GOT3 (cell line): ENCODE measurements around the gene TRIO.
"Not testable (repeated sequence)": the region's sequence is repeated elsewhere in the genome, so short reads cannot be mapped to it uniquely, and the experiment has no call there.

ENCODE experiments used
- DNase-seq: peaks from one replicate; lab custom pipeline; 2025; ENCODE audit warnings: mixed read lengths; lab: John Stamatoyannopoulos, UW

The TRIO gene

DNA sequence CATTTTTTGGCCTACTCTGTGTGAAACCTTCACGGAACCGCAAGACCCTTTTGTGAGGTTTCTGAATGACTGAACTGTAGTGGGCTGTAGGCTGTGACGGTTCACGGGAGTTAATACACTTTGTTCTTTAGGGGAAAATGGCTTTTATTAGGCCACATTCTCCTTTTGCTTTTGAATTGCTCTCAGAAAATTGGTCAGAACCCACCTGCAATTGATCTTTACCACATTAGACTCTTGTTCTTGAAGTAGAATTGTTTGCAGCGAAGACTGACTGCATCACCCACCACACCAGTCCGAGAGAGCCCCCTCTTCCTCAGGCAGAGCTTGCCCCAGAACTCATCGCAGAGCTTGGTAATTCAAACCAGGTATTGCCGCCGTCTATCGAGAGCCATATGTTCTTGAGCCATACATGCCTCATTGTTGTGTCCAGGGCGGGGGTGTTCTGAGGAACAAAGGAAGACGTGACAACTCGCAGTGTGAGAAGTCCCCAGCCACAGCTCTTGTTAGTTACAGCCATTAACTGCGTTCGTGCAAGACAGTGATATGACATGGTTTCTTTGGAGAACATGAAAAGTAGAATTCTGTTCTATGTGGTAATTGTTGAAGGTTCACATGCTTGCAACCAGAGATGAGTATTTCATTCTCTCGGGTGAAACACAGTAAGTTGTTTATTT lies 272.0 kb downstream of the TRIO start:
- no peak for DNase-seq

DNA sequence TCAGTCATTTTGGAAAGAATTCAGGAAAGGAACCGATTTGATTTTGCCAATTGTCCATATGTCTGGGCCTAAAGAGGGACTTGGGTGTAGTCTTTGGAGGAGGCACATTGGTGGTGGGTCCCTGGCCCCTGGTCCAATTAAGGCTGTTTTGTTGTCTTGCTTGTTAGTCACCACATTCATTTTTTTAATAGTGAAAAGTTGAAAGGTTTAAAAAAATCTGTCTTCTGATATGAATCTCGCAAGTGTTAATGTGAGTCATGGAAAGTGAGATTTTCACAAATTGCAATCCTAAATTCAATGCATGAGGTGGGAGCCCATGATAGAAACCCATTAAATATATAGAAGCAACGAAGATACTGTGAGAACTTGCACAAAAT lies 272.5 kb downstream of the TRIO start:
- DNase-seq, result no peak

DNA sequence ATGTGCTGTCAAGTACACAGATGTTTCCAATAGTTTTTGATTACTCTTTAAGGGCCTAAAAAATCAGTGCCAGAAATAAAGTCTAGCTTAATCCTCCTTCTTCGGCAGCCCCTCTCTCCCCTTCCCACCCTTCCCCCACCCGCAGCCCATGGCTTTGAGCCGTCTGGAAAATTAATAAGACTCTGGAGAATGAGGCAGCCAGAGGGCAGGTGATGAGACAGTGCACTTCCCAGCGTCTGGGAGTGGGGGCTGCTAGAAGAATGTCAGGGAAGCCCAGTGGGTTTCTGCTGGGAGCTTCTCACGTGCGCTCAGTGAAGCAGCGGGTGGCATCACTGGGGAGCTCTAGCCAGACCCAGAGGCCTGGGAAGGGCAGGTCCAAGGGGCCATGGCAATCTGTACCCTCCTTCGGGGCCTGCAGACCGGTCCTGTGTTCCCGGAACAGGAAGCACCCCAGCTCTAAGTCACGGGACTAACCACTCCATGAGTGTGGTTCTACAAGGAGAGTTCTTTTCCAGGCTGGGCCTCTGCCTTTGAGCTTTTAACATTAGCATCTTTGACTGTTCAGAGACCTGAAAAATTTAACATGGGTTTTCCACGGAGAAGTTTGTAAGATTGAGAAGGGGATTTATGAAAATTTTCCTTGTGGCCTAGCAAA lies 273.6 kb downstream of the TRIO start:
- no peak for DNase-seq

DNA sequence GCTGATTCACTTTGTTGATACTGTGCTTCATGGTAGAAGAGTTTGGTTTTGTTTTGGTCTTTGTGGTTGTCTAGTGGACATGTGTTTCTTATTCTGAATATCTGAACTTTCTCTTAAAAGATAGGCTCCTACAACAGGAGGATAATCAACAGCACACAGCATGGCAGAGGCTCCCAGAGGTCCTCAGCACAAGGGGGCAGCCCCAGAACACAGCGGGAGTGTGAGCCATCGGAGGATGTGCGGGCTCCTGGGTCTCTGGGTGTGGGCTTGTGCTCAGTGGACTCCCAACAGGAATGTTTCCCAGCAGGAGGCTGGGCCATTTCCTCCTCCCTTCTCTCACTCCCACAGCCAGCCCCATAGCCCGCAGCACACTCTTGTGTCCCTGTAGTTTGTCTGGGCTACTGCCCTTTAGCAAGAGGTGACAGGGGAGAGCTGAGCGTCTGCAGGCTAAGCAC lies 274.2 kb downstream of the TRIO start:
- DNase-seq, result no peak

DNA sequence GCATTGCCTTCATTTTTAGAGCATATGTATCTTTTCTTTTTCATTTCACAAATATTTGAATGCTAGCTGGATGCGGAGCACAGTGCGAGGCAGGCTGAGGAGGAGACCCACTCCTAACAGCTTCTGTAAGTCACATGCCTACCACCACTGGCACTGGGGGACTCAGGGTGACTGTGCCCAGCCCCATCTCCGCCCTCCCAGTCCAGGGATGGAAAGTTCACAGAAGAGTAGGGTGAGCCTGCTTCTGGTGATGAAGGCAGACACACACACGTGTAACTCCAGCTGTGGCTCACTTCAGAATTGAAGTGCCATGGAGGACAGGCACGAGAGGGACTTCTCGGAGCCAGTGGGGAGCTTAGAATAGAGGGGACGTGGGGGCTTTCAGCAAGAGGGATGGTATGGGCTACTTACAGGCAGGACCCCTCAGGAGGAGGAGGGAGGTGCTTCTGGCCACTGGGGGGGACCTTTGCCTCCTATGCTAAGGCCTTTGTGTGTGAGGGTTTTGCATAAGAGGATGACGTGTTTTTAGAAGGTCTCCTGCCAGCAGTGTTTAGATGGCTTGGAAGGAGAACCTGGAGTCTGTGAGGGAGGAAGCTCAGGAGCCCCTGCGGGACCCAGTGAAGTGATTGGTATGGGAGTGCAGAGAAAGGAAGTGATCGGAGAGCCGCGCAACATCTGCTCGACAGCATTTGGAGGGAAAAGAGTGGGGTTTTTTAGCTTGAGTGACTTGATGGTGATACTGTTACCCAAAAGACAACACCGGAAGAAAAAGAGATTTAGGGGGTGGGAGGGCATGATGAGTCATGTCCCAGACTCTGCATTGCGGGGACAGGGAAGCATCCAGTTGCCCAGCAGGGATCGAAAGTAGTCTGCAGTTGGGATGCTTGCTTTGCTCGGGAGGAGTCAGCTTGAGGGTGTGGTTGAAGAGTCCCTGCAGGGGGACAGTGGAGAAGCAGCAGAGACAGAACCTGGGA lies 274.9 kb downstream of the TRIO start:
- no peak for DNase-seq

DNA sequence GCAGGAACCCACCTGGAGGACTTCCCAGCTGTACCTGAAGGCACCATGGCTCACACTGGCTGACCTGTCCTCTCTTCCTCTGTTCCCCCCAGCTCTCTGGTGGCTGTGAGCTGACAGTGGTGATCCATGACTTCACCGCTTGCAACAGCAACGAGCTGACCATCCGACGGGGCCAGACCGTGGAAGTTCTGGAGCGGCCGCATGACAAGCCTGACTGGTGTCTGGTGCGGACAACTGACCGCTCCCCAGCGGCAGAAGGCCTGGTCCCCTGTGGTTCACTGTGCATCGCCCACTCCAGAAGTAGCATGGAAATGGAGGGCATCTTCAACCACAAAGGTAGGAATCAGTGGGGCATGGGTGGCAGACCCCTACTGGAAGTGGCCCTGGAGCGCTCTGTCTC lies 276.5 kb downstream of the TRIO start:
- no peak for DNase-seq

DNA sequence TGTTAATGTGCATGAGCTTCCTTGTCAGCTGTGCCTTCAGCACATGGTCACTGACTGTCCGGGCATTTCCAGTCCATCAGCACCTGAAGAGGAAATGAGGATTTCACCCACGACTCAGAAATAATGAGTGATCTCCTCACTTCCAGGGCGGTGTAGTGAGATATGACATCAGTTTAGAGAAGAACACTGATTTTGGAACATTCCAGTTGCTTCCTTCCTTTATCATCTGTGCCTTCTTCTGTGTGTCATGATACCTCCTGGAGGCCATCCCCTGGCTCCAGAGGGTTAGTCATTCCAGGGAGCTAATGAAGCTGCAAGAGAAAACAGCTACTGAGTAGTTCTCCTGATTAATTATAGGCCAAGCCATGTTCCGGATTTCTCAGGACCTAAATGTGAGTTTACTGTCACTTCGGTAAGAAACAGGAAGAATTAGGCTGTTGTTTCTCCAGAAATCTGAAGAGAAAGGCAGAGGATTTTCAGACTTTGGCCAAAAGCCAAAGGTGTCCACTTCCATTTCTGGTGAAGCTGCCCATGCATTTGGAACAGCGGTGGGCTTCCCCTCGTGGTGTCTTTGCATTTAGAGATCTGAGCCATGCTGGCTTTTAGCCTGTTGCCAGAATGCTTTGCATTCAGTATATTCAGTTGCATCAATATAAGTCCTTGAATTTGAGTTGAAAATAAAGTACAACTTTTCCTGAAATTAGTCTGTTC lies 277.1 kb downstream of the TRIO start:
- no peak for DNase-seq

DNA sequence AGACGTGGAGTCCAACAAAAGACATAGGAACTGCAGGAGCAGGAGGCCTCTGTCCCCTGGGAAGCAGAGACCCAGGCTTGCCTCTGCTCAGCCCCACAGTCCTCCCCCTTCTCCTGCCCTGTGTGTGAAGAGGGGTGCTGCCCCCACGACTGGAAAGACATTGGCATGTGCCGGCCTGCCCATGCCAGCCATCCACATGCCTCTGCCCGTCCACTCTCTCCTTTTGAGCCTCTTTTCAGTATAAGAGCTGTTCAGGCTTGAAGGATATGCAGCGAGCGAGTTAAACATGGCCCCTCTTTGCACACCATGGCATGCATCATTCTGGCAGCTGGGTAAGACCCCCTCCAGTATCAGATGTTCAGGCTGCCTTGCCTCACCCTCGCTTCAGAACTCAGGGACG lies 278.7 kb downstream of the TRIO start:
- no peak for DNase-seq

DNA sequence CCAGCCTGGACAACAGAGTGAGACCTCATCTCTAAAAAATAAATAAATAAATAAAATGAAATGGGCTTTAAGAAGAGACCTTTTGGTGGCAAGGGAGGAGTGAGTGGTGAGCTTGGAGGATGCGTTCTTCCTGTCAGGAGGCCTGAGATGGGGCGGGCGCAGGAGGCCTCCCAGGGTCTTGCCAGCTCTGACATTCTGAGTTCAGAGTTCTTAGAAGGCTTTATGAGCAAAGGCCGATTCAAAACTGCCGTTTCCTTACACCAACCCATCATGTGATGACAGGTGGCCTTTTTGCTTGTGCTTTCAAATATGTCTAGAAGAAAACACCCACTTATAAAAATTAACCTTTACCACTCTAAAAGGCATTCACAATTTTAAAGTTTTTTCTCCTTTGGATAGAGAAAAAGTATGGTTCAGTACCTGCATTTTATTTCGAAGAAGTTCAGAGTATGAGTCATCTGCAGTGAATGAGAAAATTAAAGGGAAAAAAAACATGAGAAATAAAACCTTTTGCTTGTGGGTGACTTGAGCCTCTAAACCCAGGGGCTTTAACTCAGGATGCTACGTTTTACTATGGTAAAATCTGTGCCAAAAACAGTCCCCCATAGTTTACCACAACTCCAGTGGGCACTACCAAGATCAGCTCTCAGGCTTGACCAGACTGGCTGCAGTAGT lies 281.0 kb downstream of the TRIO start:
- no peak for DNase-seq

DNA sequence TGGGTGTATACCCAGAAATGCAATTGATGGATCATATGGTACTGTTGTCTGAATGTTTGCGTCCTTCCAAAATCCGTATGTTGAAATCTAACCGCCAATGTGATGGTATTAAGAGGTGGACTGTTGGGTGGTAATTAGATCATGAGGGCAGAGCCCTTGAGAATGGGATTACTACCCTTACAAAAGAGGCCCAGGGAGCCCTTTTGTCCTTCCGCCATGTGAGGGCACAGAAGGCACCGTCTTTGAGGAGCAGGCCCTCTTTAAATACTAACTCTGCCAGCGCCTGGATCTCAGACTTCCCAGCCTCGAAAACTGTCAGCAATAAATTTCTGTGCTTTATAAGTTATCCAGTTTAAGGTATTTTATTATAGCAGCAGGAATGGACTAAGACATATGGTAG lies 282.4 kb downstream of the TRIO start:
- no peak for DNase-seq

DNA sequence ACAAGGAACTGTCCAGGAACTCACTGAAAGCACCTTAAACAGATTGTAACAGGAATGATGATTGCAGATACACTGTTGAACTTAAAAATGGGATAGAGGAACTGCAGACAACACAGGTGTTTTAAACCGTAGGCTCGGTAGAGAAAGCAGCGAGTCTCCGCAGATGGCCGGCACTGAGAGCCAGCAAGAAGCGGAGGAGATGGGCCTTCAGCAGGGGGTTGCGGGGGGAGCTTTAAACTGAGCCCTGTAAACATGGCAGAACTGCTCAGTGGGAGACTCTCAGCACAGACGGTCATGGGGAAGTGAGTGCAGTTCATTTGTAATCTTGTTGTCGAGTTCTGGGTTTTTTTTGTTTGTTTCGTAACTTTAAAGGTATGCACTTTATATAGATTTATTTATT lies 283.4 kb downstream of the TRIO start:
- DNase-seq, result no peak

DNA sequence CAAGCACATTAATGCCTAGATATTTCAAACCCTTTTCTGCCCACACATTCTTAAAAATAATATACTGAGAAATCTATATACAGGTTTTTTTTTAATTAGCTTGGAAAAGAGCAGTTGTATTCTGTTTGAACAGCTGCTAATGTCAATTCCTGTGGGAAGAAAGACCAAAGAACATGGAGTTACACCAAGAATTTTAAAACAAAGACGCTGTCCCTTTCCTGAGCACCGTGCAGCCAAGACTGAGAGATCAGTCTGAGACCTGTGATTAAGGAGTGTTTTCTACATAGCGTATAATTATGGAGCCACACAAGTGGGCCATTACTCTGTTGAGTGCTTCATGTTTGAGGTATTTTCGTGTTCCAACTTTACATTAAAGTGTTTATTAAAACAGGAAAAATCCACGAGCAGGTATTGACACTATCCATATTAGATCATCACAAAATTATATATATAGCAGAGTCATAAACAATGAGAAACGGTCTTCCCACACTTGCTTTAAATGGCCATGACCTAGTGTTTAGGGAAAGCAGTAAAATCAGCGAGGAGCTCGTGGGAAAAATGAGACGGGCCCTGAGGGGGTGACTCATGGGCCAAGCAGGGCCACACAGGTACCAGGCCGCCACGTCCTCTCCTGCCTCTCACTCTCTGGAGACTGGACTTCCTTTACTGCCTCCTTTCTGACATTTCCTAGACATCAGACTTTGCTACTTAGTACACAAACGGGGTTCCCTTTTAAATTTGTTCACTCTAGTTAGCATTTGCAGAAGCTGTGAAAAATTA lies 285.4 kb downstream of the TRIO start:
- no peak for DNase-seq

DNA sequence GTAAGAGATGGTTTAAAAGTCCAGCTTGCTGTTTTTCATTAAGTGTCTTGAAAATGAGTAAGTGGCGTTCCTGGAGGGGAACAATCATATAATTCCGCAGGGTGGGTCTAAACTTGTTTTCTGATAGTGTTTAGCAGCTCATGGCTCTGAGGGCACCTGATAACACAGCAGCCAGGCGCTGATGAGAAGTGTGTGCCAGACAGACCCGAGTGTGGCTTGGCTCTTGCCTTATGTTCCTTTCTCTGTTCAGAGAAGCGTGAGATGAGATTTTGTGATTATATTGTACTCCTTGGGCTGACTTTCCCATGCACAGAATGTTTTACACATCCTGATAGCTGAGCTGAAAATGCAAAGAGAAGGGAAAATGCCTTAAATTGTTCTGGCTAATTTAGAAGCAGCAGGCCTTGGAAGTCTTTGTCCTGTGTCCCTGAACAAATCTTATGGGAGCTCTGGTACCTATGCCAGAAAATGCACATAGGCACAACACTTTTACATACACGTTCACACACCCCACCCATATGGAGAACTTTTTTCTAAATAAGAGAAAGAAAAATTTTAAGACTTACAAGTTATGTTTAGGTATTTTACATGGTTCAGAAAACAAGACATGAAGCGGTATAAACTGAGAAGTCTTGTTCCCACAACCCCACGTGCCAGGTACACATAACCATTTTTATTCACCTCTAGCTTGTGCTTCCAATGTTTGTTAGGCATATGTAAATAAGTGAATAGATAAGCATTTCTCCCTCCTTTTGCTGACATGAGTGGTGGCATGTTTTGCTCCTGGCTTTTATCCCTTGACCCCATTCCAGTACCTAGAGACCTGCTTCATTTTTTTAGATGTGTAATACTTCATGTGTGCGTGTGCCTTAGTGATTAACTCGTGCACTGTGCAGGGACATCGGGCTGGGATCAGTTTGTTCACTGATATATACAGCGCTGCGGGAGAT lies 286.2 kb downstream of the TRIO start:
- no peak for DNase-seq

DNA sequence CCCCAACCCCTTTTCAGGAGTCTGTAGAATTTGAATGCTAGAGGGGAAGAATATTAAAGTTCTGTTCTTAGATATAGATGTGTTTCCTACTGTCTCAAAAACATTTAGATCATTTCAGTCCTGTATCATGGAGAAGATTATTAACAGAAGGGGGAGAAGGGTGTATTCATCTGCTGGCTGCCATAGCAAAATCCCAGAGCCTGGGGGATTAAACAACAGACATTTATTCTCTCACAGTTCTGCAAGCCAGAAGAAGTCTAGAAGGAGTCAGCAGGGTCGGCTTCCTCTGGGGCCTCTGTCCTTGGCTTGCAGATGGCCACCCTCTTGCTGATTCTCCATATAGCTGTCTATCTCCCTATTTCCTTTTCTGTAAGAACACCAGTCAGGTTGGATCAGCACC lies 288.4 kb downstream of the TRIO start:
- DNase-seq, result no peak

DNA sequence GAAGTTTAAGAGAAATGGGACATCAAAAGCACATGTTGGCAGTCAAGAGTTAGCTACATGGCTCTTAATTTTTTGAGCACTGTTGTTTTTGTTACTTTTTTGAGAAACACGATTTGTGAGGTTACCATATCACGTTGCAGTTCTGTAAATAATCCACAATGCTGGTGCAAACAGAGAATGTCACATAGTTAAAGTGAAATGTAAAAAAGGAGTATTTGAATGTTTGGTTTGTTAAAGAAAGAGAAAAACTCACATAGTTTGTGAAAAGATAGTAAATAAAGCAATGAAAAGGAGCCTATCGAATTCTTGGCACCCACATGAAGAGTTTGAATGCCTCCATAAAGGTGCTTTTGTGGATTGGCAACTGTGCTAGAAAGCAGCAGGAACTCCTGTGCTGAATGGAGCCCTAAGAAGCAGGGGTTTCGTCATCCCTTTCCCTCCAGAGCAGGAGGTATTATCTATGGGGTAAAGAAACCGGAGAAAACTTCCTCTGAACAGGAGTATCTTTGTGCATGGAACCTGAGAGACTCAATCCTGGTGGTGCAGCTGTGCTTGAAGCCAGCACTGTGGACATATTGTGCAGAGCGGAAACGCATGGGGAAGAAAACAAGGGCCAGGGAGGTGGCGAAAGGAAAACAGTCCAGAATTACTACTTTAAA lies 289.9 kb downstream of the TRIO start:
- no peak for DNase-seq

DNA sequence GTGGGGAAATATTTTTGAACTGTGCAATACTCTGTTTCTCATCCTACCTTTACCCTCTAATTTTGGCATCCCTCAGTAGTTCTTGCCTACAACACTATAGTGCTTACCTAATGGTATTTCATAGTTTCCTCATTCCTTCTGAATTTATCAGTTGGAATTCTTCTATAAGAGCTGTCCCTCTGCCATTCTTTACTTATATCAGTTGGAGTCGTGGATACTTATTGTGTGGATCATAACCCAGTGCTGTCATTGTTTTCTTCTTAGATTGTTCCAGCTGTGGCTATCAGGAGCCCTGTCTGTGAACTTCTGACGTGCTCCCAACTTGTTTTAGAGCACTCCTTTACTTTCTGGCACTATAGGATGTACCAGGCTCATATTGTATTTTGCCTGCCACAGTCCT lies 292.3 kb downstream of the TRIO start:
- no peak for DNase-seq

DNA sequence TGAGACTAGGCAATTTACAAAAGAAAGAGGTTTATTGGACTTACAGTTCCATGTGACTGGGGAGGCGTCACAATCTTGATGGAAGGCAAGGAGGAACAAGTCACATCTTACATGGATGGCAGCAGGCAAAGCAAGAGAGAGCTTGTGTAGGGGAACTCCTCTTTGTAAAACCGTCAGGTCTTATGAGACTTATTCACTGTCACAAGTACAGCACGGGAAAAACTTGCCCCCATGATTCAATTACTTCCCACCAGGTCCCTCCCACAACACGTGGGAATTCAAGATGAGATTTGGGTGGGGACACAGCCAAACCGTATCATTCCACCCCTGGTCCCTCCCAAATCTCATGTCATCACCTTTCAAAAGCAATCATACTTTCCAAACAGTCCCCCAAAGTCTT lies 293.0 kb downstream of the TRIO start:
- DNase-seq, result not testable (repeated sequence)

DNA sequence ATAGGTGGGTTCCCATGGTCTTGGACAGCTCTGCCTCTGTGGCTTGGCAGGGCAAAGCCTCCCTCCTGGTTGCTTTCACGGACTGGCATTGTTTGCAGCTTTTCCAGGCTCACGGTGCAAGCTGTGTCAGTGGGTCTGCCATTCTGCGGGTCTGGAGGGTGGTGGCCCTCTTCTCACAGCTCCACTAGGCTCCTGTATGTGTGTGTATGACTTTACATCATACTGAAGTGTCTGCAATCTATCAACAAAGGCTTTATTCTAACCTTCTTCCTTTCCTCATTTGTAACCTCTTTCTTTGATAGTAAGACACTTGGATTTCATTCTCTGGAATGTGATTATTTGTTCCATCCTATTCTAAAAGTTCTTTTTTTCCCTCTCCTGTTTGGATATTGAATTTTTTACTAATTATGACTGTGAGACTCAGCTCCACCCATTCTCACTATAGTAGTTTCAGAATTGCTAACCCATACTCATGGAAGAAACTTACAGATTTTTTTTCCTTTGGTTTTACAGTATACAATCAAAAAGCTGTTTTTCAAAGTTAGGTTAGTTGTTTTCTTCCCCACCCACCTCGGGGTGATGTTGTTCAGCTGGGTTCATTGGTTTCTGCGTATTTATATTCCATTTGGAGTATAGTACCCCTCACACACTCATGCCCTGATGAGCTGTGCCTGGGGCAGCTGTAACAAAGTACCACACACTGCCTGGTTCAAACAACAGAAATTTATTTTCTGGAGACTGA lies 293.8 kb downstream of the TRIO start:
- DNase-seq, result no peak
